Cardiac septum (tissue), 1 donor: Measurements from ENCODE around the gene LHB. TPM values are rescaled to one million over a fixed set of nuclear protein-coding genes. Genes with fewer than 3 reads are reported as not detected.
"Not testable (repeated sequence)": the region's sequence is repeated elsewhere in the genome, so short reads cannot be mapped to it uniquely, and the experiment has no call there.

Source experiments
- DNase-seq: peaks from one replicate; pipeline ENCODE4 v3.0.0-alpha.2; 2020; ENCODE audit warnings: low spot score
- intact Hi-C: fragments of 100-400 bp; cut with DNase I; formaldehyde crosslinking; loops from one replicate; pipeline ENCODE4 v1.14.0; 2022
- long read RNA-seq: library from polyadenylated mRNA; unstranded; transcript quantifications from one replicate; pipeline ENCODE4 v2.0.0, GENCODE V29; 2021
- total RNA-seq: library from RNA; stranded (reverse); fragmentation: NEBNext Ultra II Directional; extraction: Animal tissue kit (Norgen Biotek cat#: 25700); gene quantifications from one replicate; pipeline ENCODE4 v1.2.1, GENCODE V29; 2021
- donor health status: DM: no; HTN: no; CAD: no.

Gene LHB
- not detected for total RNA-seq
- long read RNA-seq: 0 reads

DNA sequence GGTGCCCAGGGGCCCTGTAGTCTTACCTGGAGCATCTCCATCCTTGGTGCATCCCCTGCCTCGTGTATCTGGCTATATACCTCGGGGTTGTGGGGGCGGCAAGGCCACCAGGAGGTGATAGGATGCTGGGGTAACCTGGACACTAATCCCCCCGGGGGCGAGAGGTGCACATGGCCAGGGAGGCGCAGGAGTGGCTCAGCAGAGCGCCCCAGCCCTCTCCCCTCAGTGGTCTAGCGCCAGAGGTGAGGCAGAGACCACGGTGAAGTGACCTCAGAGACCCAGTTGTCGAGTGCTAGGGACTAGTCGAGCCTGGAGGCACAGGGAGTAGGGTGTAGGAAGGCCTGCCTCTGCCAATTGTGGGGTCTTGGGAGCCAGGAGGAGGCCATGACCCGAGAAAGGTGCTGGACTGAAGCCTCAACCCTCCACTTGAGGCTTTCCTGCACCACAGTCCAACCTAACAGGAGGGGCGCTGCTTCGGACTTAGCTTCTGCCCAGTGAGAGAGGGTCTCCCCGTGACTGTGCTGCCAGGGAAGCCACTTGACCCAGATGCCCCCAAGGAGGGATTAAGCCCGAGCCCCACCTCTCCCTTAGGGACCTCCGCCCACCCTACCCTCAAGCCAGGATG, at the start of gene LHB:
Gene LHB, minus strand, starts transcription at position 51 of the 625 bp plus-strand sequence. Its CDS starts 10 bp downstream, at position 41.
- no peak for DNase-seq
- intact Hi-C loops: no loop called here

DNA sequence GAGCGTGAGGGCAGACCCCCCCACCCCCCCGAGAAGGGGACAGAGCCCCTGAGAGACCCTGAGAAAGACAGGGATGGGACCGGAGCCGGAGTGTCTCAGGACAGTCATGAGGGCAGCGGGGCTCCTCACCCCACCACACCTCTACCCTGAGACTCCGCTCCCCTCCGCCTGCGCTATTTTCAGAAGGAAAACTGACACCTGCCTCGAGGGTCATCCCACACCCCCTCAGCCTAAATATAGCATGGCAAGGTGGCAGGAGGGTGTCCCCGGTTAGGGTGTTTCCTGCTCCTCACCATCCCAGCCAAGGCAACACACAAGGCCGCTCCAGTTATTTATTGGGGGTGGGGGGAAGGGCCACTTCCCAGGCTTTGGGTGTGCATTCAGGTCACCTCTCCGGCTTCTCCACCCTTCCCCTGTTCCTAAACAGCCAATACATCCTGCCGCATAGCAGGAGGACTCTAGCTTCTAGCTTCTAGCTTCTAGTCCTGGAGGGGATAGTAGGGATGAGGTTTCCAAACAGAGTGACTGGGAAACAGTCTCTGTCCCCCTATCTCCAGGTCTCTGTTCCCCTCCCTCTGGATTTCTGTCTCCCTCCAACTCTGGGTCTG, 49.1 kb upstream of the LHB start:
- DNase-seq: no peak
- intact Hi-C loops: no loop called here

DNA sequence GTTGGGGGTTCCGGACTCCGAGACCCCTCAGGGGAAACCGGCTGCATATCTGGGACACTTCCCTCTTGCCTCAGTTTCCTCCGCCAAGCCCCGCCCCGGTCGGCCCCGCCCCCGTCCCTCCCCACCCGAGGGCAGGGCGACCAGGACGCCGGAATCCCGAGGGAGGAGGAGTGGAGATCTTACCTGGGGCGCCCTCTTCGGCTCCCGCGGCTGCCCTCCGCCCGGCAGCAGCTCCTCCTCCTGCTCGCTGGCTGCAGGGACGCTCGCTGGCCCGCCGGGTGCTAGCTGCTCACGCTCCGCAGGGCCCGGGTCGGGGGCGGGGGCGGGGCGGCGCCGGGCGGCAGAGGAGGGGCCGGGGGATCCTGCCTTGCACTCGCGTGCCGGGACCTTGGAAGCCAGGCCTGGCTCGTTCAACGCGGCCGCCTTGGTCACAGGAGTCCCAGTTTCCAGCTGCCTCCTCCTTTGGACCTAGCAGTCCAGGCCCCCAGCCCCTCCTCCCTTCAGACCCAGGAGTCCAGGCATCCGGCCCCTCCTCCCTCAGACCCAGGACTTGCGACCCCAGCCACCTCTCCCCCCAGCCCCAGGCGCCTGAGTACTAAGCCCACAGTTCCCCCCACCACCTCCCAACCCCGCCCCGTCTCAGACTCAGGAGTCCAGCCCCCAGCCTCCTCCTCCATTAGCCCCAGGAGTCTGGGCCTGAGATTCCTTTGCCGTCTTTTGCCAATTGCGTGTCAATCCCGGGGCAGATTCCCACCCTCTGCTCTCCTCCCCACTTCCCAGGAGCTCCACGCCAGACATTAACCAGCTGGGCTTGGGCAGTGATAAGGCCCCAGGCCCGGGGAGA, 48.1 kb upstream of the LHB start, which contains the start of gene NTF4:
Gene NTF4, minus strand, starts transcription at position 51 of the 844 bp plus-strand sequence. CDS start 2,821 bp downstream, outside the sequence.
- no peak for DNase-seq
- intact Hi-C loops: no loop called here

DNA sequence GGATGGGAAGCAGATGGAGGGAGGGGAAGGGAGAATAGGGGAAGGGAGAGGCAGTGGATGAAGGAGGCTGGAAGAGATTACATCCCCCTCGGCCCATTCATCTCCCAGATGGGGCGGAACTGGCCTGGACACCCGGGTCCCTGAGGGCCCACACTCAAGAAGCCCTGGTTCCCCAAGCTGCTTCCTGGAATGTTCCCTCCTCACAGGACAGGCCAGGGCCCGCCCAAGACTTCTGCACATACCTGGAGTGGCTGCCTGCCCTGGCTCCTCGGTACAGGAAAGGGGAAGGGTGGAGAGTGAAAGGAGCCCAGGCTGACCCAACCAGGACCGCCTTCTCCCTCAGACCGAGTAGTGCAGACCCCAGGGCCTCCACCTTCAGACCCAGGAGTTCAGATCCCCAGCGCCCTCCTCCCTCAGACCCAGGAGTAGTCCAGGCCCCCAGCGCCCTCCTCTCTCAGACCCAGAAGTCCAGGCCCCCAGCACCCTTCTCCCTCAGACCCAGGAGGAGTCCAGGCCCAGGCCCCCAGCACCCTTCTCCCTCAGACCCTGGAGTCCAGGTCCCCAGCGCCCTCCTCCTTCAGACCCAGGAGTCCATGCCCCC, 47.2 kb upstream of the LHB start:
- intact Hi-C loops: no loop called here
- no peak for DNase-seq

DNA sequence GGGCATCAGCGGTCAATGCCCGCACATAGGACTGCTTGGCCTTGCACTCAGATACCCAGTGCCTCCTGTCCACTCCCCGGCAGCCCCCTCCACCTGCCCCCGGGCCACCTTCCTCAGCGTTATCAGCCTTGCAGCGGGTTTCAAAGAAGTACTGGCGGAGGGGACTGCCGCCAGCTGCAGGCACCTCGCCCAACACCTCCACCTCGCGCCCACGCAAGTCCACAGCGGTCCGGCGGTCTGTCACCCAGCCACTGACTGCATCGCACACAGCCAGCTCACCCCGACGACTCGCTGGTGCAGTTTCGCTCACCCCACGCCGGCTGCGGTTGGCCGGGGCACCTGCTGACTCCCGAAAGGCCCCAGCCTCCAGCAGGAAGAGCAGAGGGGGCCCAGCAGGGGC, 44.6 kb upstream of the LHB start:
- intact Hi-C loops: no loop called here
- DNase-seq: no peak

DNA sequence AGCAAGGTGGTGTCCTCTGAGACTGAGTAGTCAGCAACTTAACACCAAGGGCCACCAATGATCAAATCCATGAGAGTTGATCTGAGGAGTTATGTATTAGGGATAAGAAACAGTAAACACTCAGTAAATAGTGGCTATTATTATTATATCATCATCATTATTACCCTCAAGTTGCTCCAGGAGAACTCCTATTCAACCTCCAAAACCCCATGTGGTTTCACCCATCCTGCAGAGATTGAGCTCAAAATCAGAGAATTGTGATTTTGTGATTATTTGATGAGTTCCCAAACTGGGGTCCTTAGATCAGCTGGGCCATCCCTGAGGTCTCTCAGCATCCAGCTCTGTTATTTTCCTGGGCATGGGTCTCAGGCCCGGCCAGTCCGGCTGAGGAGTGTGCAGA, 44.1 kb upstream of the LHB start:
- no peak for DNase-seq
- intact Hi-C loops: no loop called here

DNA sequence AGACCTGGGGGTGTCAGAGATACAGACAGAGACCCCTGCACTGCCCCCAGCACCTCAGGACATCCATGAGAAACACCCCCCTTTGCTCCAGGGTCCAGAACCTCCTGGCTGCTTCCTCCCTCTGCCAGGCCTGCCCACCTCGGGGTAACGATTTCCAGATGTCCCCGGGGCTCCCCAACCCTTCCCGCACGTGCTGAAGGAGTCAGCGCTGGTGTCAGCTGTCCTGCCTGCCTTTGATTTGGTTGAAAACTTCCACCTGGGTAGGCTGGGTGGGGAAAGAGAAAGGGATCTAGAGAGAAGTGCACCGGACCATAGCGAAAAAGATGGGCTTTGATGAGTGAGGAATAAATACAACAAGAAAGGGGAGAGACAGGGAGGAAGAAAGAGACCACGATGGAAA, 42.2 kb upstream of the LHB start:
- intact Hi-C loops: no loop called here
- DNase-seq: no peak

DNA sequence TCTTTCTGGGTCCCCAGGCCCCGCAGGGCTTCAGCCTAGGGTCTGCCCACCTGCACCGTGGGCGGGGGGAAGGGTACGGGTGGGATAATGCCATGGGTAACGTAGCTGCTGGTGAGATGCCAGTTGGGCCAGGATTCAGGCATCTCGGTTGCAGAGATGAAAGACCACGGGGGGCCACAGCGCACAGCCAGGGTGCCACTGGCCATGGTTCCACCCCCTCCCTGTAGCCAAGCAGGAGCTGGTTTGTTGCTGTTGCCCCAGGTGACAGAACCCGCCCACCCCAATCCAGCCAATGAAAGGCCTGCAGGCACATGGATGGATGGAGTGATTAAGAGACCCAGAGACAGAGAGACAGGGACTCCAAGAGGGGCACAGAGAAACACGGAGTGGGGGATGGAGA, 41.7 kb upstream of the LHB start:
- intact Hi-C loops: no loop called here
- DNase-seq: no peak

DNA sequence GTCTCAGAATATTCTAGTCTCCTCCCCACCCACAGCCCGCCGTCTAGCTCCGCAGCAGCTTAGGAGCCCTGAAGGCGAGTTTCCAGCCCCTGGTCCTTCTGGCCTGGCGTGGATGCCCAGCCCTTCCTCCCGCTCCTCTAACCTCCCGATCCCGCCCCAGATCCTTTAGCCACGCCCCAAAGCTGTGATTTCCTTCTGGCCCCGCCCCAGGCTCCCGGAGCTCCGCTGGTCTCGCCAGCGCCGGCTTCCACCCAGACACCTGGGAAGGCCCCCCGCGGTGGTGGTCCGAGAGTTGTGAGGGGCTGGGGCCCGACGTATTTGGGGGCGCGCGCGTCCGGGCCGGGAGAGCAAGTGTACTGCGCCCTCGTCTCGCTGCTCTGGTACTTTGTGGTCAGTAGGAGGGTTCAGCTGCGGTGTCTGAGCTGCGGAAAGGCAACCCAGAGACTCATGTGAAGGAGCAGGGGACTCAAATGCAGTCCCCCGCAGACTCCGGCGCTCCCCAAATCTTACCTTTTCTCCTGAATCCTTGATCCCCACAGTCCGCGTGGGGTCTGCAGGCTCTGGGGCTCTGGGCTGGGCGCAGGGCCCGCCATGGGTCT, 40.8 kb upstream of the LHB start, which contains the start of gene CGB7:
Gene CGB7, minus strand, starts transcription at position 114 of the 599 bp plus-strand sequence. CDS start 2,374 bp downstream, outside the sequence.
- DNase-seq: peak; percentile 79
- intact Hi-C loops: no loop called here

DNA sequence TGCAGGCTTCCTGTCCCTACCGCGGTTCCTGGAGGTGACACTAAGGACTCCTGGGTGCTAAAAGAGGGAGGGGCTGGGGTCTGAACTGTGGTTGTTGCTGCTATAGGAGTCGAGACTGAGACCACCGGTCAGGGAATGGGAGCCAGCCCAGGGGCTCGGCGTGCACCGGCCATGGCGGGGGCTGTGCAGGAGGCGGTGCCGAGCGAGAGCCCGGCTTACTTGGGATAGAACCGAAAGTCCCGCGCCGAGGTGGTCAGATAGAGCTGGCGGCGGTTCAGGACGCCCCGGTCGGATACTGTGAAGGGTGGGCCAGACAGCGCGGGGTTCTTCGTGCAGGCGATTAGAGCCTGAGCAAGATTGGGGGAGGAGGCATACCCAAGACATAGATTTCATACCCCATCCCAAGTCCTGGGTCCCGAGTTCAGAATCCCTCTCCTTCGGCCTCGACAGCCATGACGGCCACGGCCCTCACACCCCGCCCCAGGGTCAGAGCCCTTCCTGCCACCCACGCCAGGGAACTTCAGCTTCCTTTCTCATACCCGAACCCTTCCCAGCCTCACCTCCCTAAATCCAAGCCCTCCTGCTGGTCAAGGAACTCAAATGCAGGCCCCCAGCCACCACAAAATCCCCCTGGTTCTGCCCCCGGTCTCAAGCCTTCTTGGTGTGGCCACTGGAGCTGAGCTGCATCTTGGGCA, 40.2 kb upstream of the LHB start:
- intact Hi-C loops: not testable (repeated sequence)

DNA sequence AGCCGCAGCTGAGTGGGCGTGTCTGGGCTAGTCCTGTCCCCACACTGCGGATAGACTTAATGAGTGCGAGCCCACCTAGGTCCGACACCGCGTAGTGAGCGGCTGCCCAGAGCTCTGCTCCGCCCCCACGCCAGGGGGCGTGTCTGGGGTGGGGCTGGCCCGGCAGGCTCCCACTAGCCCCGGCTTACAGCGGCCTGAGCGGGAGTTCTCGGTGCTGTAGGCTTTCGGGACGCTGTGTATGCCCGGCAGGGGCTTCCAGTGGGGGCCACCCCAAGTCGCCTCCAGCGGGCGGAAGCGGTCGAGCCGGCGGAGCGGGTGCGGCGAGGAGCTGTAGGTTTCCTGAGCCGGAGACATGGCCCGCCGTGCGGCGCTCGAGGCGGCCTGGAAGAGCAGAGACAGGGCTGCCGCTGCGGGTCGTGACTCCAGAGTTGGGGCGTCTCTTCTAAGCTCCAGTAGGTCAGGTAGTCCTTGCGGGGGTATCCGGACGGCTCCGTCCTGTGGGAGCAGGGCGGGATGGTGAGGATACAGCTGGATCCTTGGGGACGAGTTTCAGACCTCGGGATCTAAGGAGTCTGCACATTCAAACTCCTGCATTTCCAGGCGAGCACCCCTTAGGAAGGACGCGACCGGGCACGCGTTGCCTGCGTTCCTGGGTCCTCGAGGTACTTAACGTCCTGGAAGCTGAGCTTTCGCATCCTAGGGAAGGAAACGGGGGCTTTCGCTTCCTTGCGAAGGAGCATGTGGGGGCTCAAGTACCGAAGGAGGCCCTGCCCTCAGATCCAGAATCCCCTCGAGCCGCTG, 39.4 kb upstream of the LHB start:
- no peak for DNase-seq
- intact Hi-C loops: no loop called here

More for the DNA sequence above, 40.2 kb upstream of the LHB start:
- DNase-seq: not testable (repeated sequence)

DNA sequence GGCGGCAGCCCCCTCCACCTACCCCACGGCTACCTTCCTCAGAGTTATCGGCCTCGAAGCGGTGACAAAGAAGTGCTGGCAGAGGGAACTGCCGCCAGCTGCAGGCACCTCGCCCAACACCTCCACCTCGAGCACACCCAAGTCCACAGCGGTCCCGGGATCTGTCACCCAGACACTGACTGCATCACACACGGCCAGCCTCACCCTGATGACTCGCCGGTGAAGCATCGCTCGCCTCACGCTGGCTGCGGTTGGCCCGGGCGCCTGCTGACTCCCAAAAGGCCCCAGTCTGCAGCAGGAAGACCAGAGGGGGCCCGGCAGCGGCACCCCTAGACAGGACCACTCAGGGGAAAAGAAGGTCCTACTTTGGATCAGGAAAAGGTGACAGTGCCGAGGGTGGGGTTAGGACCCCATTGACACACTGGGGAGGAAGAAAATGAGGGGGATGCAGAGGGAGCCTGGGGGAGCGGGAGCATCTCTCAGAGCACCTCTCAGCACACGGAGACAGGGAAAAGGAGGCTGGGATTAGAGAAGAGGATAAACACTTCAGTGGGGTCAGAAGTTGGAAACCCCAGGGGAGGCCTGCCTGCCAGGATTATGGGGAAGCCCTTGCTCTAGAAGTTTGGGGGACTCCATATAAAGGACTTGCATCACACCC, 33.6 kb upstream of the LHB start:
- intact Hi-C loops, DNase-seq: not testable (repeated sequence)

DNA sequence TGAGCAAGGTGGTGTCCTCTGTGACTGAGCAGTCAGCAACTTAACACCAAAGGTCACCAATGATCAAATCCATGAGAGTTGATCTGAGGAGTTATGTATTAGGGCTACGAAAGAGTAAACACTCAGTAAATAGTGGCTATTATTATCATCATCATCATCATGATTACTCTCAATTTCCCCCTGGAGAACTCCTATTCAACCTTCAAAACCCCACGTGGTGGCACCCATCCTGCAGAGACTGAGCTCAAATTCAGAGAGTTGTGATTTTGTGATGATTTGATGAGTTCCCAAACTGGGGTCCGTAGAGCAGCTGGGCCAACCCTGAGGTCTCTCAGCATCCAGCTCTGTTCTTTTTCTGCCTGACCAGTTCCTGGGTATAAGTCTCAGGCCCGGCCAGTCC, 32.9 kb upstream of the LHB start:
- DNase-seq, intact Hi-C loops: not testable (repeated sequence)

DNA sequence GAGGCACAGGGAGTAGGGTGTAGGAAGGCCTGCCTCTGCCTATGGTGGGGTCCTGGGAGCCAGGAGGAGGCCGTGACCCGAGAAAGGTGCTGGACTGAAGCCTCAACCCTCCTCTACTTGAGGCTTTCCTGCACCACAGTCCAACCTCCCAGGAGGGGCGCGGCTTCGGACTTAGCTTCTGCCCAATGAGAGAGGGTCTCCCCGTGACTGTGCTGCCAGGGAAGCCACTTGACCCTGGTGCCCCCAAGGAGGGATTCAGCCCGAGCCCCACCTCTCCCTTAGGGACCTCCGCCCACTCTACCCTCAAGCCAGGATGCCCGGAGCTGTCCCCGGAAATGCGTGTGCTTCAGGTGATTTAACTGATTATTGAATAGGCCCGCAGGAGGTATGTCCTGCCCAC, 32.1 kb upstream of the LHB start, which contains the start of gene CGB8:
Gene CGB8, minus strand, starts transcription at position 101 of the 400 bp plus-strand sequence. CDS start 372 bp downstream, outside the sequence.
- intact Hi-C loops, DNase-seq: not testable (repeated sequence)

DNA sequence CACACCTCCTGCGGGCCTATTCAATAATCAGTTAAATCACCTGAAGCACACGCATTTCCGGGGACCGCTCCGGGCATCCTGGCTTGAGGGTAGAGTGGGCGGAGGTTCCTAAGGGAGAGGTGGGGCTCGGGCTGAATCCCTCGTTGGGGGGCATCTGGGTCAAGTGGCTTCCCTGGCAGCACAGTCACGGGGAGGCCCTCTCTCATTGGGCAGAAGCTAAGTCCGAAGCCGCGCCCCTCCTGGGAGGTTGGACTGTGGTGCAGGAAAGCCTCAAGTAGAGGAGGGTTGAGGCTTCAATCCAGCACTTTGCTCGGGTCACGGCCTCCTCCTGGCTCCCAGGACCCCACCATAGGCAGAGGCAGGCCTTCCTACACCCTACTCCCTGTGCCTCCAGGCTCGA, 26.7 kb upstream of the LHB start, which contains the start of gene CGB5:
Gene CGB5, plus strand, starts transcription at position 301 of the 400 bp plus-strand sequence. CDS start 362 bp downstream, outside the sequence.
- DNase-seq, intact Hi-C loops: not testable (repeated sequence)

DNA sequence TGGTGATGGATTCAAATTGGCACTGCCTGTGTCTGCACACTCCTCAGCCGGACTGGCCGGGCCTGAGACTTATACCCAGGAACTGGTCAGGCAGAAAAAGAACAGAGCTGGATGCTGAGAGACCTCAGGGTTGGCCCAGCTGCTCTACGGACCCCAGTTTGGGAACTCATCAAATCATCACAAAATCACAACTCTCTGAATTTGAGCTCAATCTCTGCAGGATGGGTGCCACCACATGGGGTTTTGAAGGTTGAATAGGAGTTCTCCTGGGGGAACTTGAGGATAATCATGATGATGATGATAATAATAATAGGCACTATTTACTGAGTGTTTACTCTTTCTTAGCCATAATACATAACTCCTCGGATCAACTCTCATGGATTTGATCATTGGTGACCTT, 25.8 kb upstream of the LHB start:
- DNase-seq, intact Hi-C loops: not testable (repeated sequence)

DNA sequence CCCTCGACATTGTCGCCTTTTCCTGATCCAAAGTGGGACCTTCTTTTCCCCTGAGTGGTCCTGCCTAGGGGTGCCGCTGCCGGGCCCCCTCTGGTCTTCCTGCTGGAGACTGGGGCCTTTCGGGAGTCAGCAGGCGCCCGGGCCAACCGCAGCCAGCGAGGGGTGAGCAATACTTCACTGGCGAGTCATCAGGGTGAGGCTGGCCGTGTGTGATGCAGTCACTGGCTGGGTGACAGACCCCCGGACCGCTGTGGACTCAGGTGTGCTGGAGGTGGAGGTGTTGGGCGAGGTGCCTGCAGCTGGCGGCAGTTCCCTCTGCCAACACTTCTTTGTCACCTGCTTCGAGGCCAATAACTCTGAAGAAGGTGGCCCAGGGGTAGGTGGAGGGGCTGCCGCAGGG, 25.3 kb upstream of the LHB start:
- DNase-seq: no peak
- intact Hi-C loops: no loop called here
